ENCODE results near the gene SRSF1.
"Not testable (repeated sequence)": the region's sequence is repeated elsewhere in the genome, so short reads cannot be mapped to it uniquely, and the experiment has no call there.

SRSF1 gene

DNA sequence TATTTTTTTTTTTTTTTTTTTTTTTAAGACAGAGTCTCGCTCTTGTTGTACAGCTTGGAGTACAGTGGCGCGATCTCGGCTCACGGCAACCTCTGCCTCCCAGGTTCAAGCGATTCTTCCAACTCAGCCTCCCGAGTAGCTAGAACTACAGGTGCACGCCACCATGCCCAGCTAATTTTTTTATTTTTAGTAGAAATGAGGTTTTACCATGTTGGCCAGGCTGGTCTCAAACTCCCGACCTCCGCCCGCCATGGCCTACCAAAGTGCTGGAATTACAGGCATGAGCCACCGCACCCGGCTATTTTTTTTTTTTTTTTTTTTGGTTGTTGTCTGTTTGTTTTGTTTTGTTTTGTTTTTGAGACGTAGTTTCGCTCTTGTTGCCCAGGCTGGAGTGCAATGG, 48.7 kb downstream of the SRSF1 start:
- H3K27ac ChIP-seq (ENCODE audit: low read depth, low read length); H3K4me3 ChIP-seq (ENCODE audit: low read length); H3K9ac ChIP-seq (ENCODE audit: low read depth, low read length); H3K9me3 ChIP-seq (ENCODE audit: insufficient read depth, low read depth, low read length); H3K36me3 ChIP-seq (ENCODE audit: insufficient read depth, low read length): not testable (repeated sequence)
- Histone ChIP-seq H3K27me3 (ENCODE audit: insufficient read depth, low read length) (peaks cover 32% of the 10 kb centered on the region), H3K4me1 (ENCODE audit: insufficient read depth, low read length) (peaks cover 25% of the 10 kb centered on the region)
- 95% methylated on average over 15 of the region's 15 CpGs for WGBS

DNA sequence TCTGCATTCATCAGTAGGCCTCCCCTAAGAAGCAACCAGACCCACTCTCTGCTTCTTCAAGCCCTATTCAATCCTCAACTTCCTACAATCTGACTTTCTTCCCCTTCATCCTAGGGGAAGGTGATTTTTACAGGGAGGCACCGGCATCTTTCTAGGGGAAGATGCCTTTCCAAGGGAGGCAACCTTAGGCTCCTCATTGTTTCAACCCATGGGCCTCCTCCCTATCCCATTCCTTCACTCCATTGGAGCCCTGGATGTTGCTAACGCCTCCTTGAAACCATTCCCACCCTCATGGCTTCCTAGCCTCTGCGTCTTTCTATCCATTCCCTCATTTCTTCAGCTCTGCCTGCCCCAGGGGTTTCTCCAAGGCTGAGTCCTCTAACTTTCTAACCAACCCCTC, 49.2 kb downstream of the SRSF1 start:
- Histone ChIP-seq H3K9ac (ENCODE audit: low read depth, low read length) (no peak overlapping the region), H3K27me3 (ENCODE audit: insufficient read depth, low read length) (peaks cover 37% of the 10 kb centered on the region), H3K36me3 (ENCODE audit: insufficient read depth, low read length) (no peaks in the 10 kb centered on the region), H3K4me3 (ENCODE audit: low read length) (no peak overlapping the region), H3K27ac (ENCODE audit: low read depth, low read length) (no peak overlapping the region), H3K4me1 (ENCODE audit: insufficient read depth, low read length) (peaks cover 26% of the 10 kb centered on the region), H3K9me3 (ENCODE audit: insufficient read depth, low read depth, low read length) (no peaks in the 10 kb centered on the region)
- WGBS, result 81% methylated on average over 3 of the region's 3 CpGs

DNA sequence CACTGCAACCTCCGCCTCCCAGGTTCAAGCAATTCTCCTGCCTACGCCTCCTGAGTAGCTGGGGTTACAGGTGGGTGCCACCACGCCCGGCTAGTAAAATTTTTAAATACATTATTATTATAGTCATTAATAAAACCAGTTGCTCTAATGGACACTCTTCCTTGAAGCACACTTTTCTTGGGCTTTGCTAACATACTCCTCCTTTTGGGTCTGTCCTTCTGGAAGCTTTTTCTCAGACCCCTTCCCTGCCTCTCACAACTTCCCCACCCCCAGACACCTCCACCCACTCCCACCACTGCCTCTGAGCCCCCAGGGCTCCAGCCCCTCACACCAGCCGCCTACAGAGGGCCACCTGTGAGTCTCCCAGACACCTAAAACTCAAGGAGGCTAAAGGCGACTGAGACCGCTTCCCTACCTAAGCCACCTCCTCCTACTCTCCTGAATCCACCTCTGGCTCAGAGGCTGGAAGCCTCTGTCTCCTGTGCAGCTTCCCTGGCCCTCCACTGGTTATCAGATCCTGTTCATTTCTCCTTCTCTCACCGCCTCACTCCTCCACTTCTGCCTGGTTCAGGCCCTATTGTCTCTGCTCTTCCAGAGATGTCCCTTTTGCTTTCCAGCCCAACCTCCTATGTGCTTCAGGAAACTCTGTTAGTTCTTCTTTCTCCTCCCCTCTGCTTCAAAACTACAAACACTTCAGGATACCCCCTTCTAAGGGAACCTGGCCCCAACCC, 49.8 kb downstream of the SRSF1 start:
- WGBS, result 75% methylated on average over 6 of the region's 8 CpGs

DNA sequence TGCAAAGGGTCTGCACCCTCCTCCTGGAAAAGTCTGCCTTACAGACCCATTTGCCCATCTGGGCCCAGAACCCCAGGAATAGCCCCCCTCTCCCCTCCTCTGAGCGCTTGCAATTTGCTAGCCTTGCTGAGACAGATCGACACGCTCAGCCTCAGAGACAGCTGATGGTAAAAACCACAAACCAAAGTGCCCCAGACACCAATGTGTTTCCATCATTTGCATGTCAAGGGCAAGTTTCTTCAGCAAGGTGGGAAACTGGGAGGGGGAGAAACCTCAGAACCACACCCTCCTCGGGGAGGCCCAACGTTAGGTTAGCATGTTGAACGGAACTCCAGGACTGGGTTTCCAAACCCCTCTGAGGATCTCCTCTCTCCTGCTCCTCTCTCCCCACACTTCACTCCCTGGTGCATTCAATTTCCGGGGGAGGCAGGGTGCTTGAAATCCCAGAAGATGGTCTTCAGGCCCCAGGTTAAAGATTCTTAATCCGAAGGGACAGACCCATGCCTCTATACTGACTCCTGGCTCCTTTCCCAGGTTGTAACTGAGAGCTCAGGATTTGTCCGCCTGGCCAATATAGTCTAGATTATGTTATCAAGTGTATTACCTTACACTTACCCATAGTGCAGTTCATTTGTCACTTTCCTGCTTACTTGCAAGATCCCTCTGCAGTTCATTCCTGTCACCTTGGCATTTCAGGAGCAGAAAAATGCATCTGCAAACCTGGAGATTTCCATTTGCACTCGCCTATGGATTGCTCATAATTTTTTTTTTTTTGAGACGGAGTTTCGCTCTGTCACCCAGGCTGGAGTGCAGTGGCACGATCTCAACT, 50.5 kb downstream of the SRSF1 start:
- H3K36me3 ChIP-seq (ENCODE audit: insufficient read depth, low read length), result no peaks in the 10 kb centered on the region
- WGBS, result 36% methylated on average over 13 of the region's 13 CpGs

More for the DNA sequence above, 49.8 kb downstream of the SRSF1 start:
- no peak overlapping the region for H3K4me3 ChIP-seq (ENCODE audit: low read length)
- H3K36me3 ChIP-seq (ENCODE audit: insufficient read depth, low read length), result no peaks in the 10 kb centered on the region
- peaks cover 37% of the 10 kb centered on the region for H3K27me3 ChIP-seq (ENCODE audit: insufficient read depth, low read length)
- H3K9ac ChIP-seq (ENCODE audit: low read depth, low read length), result no peak overlapping the region
- H3K4me1 ChIP-seq (ENCODE audit: insufficient read depth, low read length), result peaks cover 32% of the 10 kb centered on the region
- H3K27ac ChIP-seq (ENCODE audit: low read depth, low read length), result no peak overlapping the region
- H3K9me3 ChIP-seq (ENCODE audit: insufficient read depth, low read depth, low read length), result no peaks in the 10 kb centered on the region

DNA sequence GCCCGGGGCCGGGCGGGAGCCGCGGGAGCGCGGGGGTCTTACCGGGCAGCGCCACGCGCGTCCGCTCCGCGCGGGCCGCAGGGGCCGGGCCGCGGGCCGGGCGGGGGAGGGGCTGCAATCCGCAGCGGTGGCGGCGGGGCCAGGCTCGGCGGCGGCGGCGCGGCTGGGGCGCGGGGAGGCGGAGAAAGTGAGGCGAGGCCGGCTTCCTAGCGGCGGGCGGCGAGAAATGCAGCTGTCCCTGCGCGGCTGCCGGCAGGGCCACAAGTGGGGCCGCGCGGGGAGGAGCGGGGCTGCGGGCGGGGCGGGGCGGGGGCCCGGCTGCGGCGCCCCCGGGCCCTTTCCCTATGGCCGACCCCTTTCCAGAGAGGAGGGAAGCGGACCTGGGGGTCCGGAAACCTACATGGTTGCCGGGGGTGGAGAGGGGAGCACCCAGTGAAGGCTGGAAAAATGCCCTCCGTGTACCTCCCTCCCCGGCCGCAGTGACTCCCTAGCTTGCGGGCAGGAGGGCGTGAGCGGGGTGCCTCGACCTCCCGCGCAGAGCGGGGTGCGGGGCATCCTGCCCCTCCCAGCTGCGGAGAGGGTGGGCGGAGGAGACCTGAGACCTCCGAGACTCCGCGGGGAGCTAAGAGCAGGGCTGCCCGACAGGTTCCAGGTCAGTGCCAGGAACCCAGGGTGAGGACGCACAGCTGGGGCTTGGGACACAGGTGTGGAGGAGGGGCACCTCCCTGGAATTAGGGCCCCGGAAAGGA, 51.7 kb downstream of the SRSF1 start, which contains the start of gene CUEDC1:
Gene CUEDC1 (minus strand): TSS at position 230 of the 749 bp plus-strand sequence. CDS start 69,848 bp downstream, outside the sequence.
- WGBS, result under 1% methylated on average over 79 of the region's 79 CpGs
- peak within 1 kb of the TSS; percentile 71 for H3K4me3 ChIP-seq (ENCODE audit: low read length)

More for the DNA sequence above, 50.5 kb downstream of the SRSF1 start:
- H3K27me3 ChIP-seq (ENCODE audit: insufficient read depth, low read length), result peaks cover 37% of the 10 kb centered on the region
- no peak overlapping the region for H3K9ac ChIP-seq (ENCODE audit: low read depth, low read length)
- no peaks in the 10 kb centered on the region for H3K9me3 ChIP-seq (ENCODE audit: insufficient read depth, low read depth, low read length)
- peak overlapping the region; percentile 71; the same call in 1 of the 2 replicates for H3K4me3 ChIP-seq (ENCODE audit: low read length)
- no peak overlapping the region for H3K27ac ChIP-seq (ENCODE audit: low read depth, low read length)
- H3K4me1 ChIP-seq (ENCODE audit: insufficient read depth, low read length), result peaks cover 34% of the 10 kb centered on the region

DNA sequence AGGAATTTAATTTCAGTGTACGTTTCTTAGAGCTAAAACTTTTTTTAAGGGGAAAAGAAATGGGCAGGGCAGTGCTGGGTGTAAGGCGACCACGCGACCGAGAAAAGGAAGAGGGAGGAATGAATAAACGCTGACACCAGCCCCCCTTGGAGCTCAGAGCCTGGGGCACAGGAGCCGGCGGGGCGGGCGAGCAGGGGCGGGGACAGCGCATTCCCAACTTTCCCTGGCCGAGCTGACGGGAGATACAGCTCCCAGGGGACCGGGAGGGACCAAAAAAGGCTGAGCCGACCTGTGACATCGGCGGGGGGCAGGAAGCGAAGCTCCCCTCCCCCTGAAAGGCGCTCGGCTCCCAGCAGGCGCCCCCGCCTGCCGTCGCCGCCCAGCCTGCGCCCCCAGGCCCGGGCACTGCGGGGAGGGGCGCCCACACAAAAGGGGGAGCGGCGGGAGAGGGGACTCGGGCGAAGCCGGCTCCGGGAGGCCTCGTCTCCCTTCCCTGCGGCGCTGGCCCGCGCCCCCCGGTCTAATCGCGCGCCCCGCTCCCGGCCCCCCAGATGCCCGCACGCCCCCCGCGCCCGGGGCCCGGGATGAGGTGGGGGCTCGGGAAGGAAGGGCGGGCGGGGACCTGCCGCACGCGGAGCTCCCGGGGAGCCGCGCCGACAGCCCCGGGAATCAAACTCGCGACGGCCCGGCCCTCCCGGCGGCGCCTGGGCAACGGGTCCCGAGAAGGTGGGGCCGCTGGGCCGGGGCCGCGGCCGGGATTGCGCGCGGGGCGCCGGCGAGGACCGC, 52.5 kb downstream of the SRSF1 start:
- Histone ChIP-seq H3K27ac (ENCODE audit: low read depth, low read length) (peak overlapping the region; percentile 71), H3K9me3 (ENCODE audit: insufficient read depth, low read depth, low read length) (no peaks in the 10 kb centered on the region), H3K36me3 (ENCODE audit: insufficient read depth, low read length) (no peaks in the 10 kb centered on the region), H3K9ac (ENCODE audit: low read depth, low read length) (peak overlapping the region; percentile 66), H3K27me3 (ENCODE audit: insufficient read depth, low read length) (peaks cover 37% of the 10 kb centered on the region), H3K4me3 (ENCODE audit: low read length) (peak overlapping the region; percentile 71), H3K4me1 (ENCODE audit: insufficient read depth, low read length) (peaks cover 38% of the 10 kb centered on the region)
- under 1% methylated on average over 83 of the region's 85 CpGs for WGBS

More for the DNA sequence above, 51.7 kb downstream of the SRSF1 start, which contains the start of gene CUEDC1:
- Histone ChIP-seq H3K27ac (ENCODE audit: low read depth, low read length) (peak within 1 kb of the TSS; percentile 71), H3K9ac (ENCODE audit: low read depth, low read length) (peak within 1 kb of the TSS; percentile 66), H3K4me1 (ENCODE audit: insufficient read depth, low read length) (peaks cover 38% of the 10 kb centered on the region), H3K36me3 (ENCODE audit: insufficient read depth, low read length) (no peaks in the 10 kb centered on the region), H3K27me3 (ENCODE audit: insufficient read depth, low read length) (peaks cover 37% of the 10 kb centered on the region), H3K9me3 (ENCODE audit: insufficient read depth, low read depth, low read length) (no peaks in the 10 kb centered on the region)

DNA sequence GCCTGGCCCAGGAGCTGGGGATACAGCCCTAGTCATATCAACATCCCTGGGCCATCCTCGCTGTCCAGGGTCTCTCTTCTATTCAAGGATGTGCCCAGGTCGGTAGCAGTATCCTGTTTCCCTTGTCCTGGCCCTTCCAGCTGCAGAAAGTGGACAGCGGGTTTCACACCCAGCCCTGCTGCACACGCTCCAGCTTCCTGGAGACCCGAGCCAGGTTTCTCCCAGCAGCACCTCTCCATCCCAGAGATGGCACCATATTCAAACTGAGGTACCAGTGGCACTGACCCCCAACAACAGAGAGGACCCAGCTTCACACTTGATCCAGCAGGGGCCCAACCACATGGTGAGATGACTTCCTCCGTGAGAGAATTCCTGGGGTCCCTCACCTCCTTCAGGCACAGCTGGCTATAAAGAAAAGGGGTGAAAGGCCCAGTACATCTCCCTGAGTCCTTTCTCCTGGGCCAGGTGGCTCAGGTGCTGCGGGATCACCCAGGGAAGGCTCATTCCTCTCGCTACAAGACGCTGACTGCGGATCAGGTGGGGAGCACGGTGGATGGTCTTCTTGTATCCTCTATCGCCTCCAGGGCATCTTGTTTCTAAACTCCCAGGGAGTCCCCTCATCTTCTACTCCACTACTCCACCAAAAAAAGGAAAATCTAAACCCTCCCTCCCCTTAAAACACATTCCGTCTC, 53.2 kb downstream of the SRSF1 start:
- Histone ChIP-seq H3K4me3 (ENCODE audit: low read length) (peak overlapping the region; percentile 71), H3K36me3 (ENCODE audit: insufficient read depth, low read length) (no peaks in the 10 kb centered on the region), H3K4me1 (ENCODE audit: insufficient read depth, low read length) (peaks cover 42% of the 10 kb centered on the region), H3K27me3 (ENCODE audit: insufficient read depth, low read length) (peaks cover 37% of the 10 kb centered on the region), H3K27ac (ENCODE audit: low read depth, low read length) (peak overlapping the region; percentile 71), H3K9me3 (ENCODE audit: insufficient read depth, low read depth, low read length) (no peaks in the 10 kb centered on the region), H3K9ac (ENCODE audit: low read depth, low read length) (peak overlapping the region; percentile 66; the same call in 1 of the 2 replicates)
- WGBS, result 49% methylated on average over 12 of the region's 13 CpGs
